HCT116 (cell line): ENCODE data around the gene CTBP2. TPM values are rescaled to one million over a fixed set of nuclear protein-coding genes. Genes with fewer than 3 reads are reported as not detected.

ENCODE experiments used
- ATAC-seq: fragments of 200-7000 bp; cut with Tn5 transposase; 2 replicates; pipeline ENCODE4 v1.9.1; 2020; ENCODE audit warnings: mild to moderate bottlenecking, moderate library complexity
- BruUV-seq: library from RNA; stranded (reverse); fragments of 400-500 nt; replicated peaks from 2 replicates; lab custom pipeline; 2021; lab: Mats Ljungman, UMichigan
- CTCF ChIA-PET: fragments of 300-600 bp; sonication (Branson Sonifier 250); formaldehyde crosslinking; loops from one replicate; lab custom pipeline; 2021; ENCODE audit warnings: antibody characterized with exemption; lab: Charles Lee
- POLR2A ChIA-PET: fragments of 300-600, 350-600 bp; sonication (Branson Sonifier 250); formaldehyde crosslinking; loops from one replicate; lab custom pipeline; 2021; ENCODE audit warnings: antibody characterized with exemption; lab: Charles Lee
- RAD21 ChIA-PET, 2 experiments: fragments of 300-600 bp; sonication (Branson Sonifier 250); formaldehyde crosslinking; loops; one replicate each; lab custom pipeline; 2023; ENCODE audit warnings: low total read pairs in 2 of 2; ENCODE audit not compliant: uncharacterized antibody in 2 of 2, unreplicated experiment in 2 of 2, low non-redundant PET in 1 of 2; lab: Charles Lee
- DNase-seq: peaks from one replicate; pipeline ENCODE4 v3.0.0-alpha.2; 2010; ENCODE audit warnings: low read depth, low spot score
- H2AFZ ChIP-seq: fragments of 200-600 bp; shearing (Covaris generic), sonication (generic); 2 replicates; pipeline ENCODE4 v1.6.1; 2017; ENCODE audit warnings: low read depth, mixed run types, mixed read lengths, antibody characterized with exemption, low read length; ENCODE audit not compliant: poor library complexity, severe bottlenecking
- H3K27ac ChIP-seq: 2 replicates; pipeline ENCODE4 v1.5.1; 2012; ENCODE audit warnings: low read depth, low read length
- H3K27me3 ChIP-seq: fragments of 200-600 bp; sonication (generic); 2 replicates; pipeline ENCODE4 v1.6.1; 2016; ENCODE audit warnings: mixed run types, low read length, mixed read lengths; ENCODE audit not compliant: insufficient read depth
- H3K36me3 ChIP-seq, 2 experiments: fragments of 200-500 bp in 1 of 2; fragments of 200-600 bp in 1 of 2; sonication (Bioruptor generic) in 1 of 2; sonication (generic) in 1 of 2; 2 replicates each; pipeline versions ENCODE4 v1.5.1 to v1.6.1; 2014 to 2016; ENCODE audit warnings: low read length in 2 of 2, inconsistent platforms in 1 of 2, mixed read lengths in 1 of 2, mixed run types in 1 of 2; ENCODE audit not compliant: insufficient read depth in 2 of 2, control insufficient read depth in 1 of 2
- H3K4me1 ChIP-seq, 2 experiments: fragments of 200-600 bp in 1 of 2; sonication (generic) in 1 of 2; 2 replicates each; pipeline versions ENCODE4 v1.5.1 to v1.6.1; 2012 to 2017; ENCODE audit warnings: low read length in 2 of 2, inconsistent platforms in 1 of 2, mild to moderate bottlenecking in 1 of 2, mixed read lengths in 1 of 2, mixed run types in 1 of 2, moderate library complexity in 1 of 2; ENCODE audit not compliant: insufficient read depth in 2 of 2, control insufficient read depth in 1 of 2
- H3K4me2 ChIP-seq: fragments of 200-600 bp; sonication (generic); 2 replicates; pipeline ENCODE4 v1.6.1; 2017; ENCODE audit warnings: mixed run types, low read length, mixed read lengths
- H3K4me3 ChIP-seq, 2 experiments: fragments of 200-600 bp in 1 of 2; sonication (generic) in 1 of 2; replicated peaks in 1 of 2; 2 replicates each; pipeline ENCODE4 v1.5.1; 2011 to 2016; ENCODE audit warnings: low read length in 2 of 2, control low read depth in 1 of 2, low read depth in 1 of 2, mild to moderate bottlenecking in 1 of 2, mixed read lengths in 1 of 2, mixed run types in 1 of 2
- H3K79me2 ChIP-seq: fragments of 200-600 bp; sonication (generic); 2 replicates; pipeline ENCODE4 v1.6.1; 2017; ENCODE audit warnings: mild to moderate bottlenecking, mixed run types, low read length, moderate library complexity, mixed read lengths; ENCODE audit not compliant: insufficient read depth
- H3K9ac ChIP-seq: fragments of 200-600 bp; sonication (generic); 2 replicates; pipeline ENCODE4 v1.6.1; 2016; ENCODE audit warnings: low read length, mixed read lengths
- H3K9me2 ChIP-seq: fragments of 200-600 bp; sonication (generic), shearing (Covaris generic); 2 replicates; pipeline ENCODE4 v1.6.1; 2017; ENCODE audit warnings: mixed run types, mild to moderate bottlenecking, moderate library complexity; ENCODE audit not compliant: insufficient read depth
- H3K9me3 ChIP-seq, 2 experiments: fragments of 200-500 bp in 1 of 2; fragments of 200-600 bp in 1 of 2; sonication (Bioruptor generic) in 1 of 2; sonication (generic) in 1 of 2; 2 replicates each; pipeline ENCODE4 v1.6.1; 2014 to 2017; ENCODE audit warnings: low read length in 2 of 2, mixed read lengths in 2 of 2, inconsistent platforms in 1 of 2, low read depth in 1 of 2, mild to moderate bottlenecking in 1 of 2, mixed run types in 1 of 2, moderate library complexity in 1 of 2; ENCODE audit not compliant: control insufficient read depth in 1 of 2, insufficient read depth in 1 of 2
- H4K20me1 ChIP-seq: fragments of 200-600 bp; sonication (generic), shearing (Covaris generic); 2 replicates; pipeline ENCODE4 v1.6.1; 2017; ENCODE audit warnings: mixed run types, mild to moderate bottlenecking, moderate library complexity; ENCODE audit not compliant: insufficient read depth
- ATF3 ChIP-seq: IDR thresholded peaks from 2 replicates; pipeline ENCODE4 v1.6.1; 2012
- CEBPB ChIP-seq: IDR thresholded peaks from 2 replicates; pipeline ENCODE4 v1.6.1; 2012; ENCODE audit warnings: low read depth
- EZH2 ChIP-seq: fragments of 200-600 bp; sonication (generic); IDR thresholded peaks from 2 replicates; pipeline ENCODE4 v1.6.1; 2017; ENCODE audit warnings: antibody characterized with exemption, mixed run types
- EZH2phosphoT487 ChIP-seq: fragments of 200-600 bp; IDR thresholded peaks from 2 replicates; pipeline ENCODE4 v1.6.1; 2018; ENCODE audit warnings: antibody characterized with exemption, borderline replicate concordance
- MAX ChIP-seq: IDR thresholded peaks from 2 replicates; pipeline ENCODE4 v1.6.1; 2012
- POLR2A ChIP-seq: IDR thresholded peaks from 2 replicates; pipeline ENCODE4 v1.7.0; 2011; ENCODE audit warnings: borderline replicate concordance; ENCODE audit not compliant: insufficient read depth, insufficient read length; ENCODE audit errors: extremely low read depth
- REST ChIP-seq: IDR thresholded peaks from 2 replicates; pipeline ENCODE4 v1.6.1; 2012; ENCODE audit warnings: low read depth
- TCF7L2 ChIP-seq: IDR thresholded peaks from 2 replicates; pipeline ENCODE4 v1.7.0; 2011; ENCODE audit warnings: borderline replicate concordance, inconsistent platforms; ENCODE audit not compliant: insufficient read depth, insufficient read length; ENCODE audit errors: extremely low read depth
- YY1 ChIP-seq: IDR thresholded peaks from 2 replicates; pipeline ENCODE4 v1.6.1; 2011; ENCODE audit warnings: low read length, low read depth, moderate library complexity, mild to moderate bottlenecking; ENCODE audit not compliant: insufficient replicate concordance; ENCODE audit errors: extremely low read depth
- ZBTB33 ChIP-seq: IDR thresholded peaks from 2 replicates; pipeline ENCODE4 v1.6.1; 2011; ENCODE audit warnings: mild to moderate bottlenecking, low read length, moderate library complexity; ENCODE audit not compliant: insufficient replicate concordance; ENCODE audit errors: extremely low read depth
- ZFX ChIP-seq: fragments of 450-650 bp; IDR thresholded peaks from 2 replicates; pipeline ENCODE4 v1.6.1; 2017
- ZNF274 ChIP-seq: fragments of 200-500 bp; sonication (Bioruptor generic); IDR thresholded peaks from 2 replicates; pipeline ENCODE4 v1.6.1; 2014; ENCODE audit warnings: mild to moderate bottlenecking, low read depth, low read length, inconsistent platforms
- intact Hi-C: fragments of 100-400 bp; cut with micrococcal nuclease; formaldehyde crosslinking; loops from 2 replicates; pipeline ENCODE4 v1.10.0; 2022
- total RNA-seq: library from RNA; stranded (reverse); gene quantifications from one replicate; pipeline ENCODE4 v1.2.1, GENCODE V29; 2021; ENCODE audit not compliant: unreplicated experiment
- TF ChIP-seq, protein P1 (sequence below), 3 experiments: fragments of 200-600 bp in 1 of 3; sonication (generic) in 1 of 3; IDR thresholded peaks in 2 of 3; conservative IDR thresholded peaks in 1 of 3; 2 replicates each; pipeline ENCODE4 v1.5.1; 2012 to 2017; ENCODE audit warnings: low read depth in 2 of 3, low read length in 2 of 3, antibody characterized with exemption in 1 of 3, borderline replicate concordance in 1 of 3, control low read depth in 1 of 3, mild to moderate bottlenecking in 1 of 3, mixed read lengths in 1 of 3, mixed run types in 1 of 3, moderate library complexity in 1 of 3; ENCODE audit not compliant: insufficient read depth in 1 of 3

The CTBP2 gene
- total RNA-seq, 1 experiment from 2014 or later: 144 TPM

- Histone ChIP-seq H2AFZ (no peak overlapping the region), H3K36me3 (no peaks in the 10 kb centered on the region), H3K79me2 (peaks cover 97% of the 10 kb centered on the region), H3K4me1 (peaks cover 0 to 23% of the 10 kb centered on the region in 2 experiments; a peak in 1 of 4 replicates), H3K9ac (no peak overlapping the region), H3K4me3 (no peak overlapping the region), H3K9me3 (no peaks in the 10 kb centered on the region), H3K4me2 (no peak overlapping the region), H3K27me3 (no peaks in the 10 kb centered on the region), H3K9me2 (no peaks in the 10 kb centered on the region), H3K27ac (no peak overlapping the region), H4K20me1 (peaks cover 7% of the 10 kb centered on the region; the same call in 1 of the 2 replicates)
- TF ChIP-seq EZH2phosphoT487: no peak
- no peak for TF ChIP-seq REST
- no peak for TF ChIP-seq POLR2A
- no peak for TF ChIP-seq MAX
- TF ChIP-seq TCF7L2: no peak
- no peak for TF ChIP-seq CEBPB
- TF ChIP-seq ZBTB33: no peak
- no peak for TF ChIP-seq ZFX
- TF ChIP-seq, protein P1, sequence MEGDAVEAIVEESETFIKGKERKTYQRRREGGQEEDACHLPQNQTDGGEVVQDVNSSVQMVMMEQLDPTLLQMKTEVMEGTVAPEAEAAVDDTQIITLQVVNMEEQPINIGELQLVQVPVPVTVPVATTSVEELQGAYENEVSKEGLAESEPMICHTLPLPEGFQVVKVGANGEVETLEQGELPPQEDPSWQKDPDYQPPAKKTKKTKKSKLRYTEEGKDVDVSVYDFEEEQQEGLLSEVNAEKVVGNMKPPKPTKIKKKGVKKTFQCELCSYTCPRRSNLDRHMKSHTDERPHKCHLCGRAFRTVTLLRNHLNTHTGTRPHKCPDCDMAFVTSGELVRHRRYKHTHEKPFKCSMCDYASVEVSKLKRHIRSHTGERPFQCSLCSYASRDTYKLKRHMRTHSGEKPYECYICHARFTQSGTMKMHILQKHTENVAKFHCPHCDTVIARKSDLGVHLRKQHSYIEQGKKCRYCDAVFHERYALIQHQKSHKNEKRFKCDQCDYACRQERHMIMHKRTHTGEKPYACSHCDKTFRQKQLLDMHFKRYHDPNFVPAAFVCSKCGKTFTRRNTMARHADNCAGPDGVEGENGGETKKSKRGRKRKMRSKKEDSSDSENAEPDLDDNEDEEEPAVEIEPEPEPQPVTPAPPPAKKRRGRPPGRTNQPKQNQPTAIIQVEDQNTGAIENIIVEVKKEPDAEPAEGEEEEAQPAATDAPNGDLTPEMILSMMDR (IDR thresholded peaks at IDR 0.05 in 2 of 3, conservative IDR thresholded peaks at IDR 0.05 in 1 of 3; ENCODE audit: borderline replicate concordance in 1 of 3, insufficient read depth in 1 of 3, low read depth in 2 of 3, low read length in 2 of 3): no peak
- no peak for TF ChIP-seq ZNF274
- TF ChIP-seq ATF3: no peak
- no peak for TF ChIP-seq EZH2
- TF ChIP-seq YY1: no peak
- ATAC-seq (no peak), DNase-seq (no peak)
- ChIA-PET RAD21 (no interaction called here), POLR2A (no interaction called here), CTCF (no interaction called here)
- no TSS peak for BruUV-seq
- intact Hi-C loops: no loop called here
These were observed 66.2 kb downstream of the CTBP2 start for GRCh38 chr10:125093974-125094705.
